ENCODE results near the gene MYBPC2.
A peak's percentile ranks its signal among the peaks of the same experiment; 100 is the strongest.

Gene MYBPC2

GRCh38 chr19:50475736-50476223, 43.1 kb downstream of the MYBPC2 start:
- no peak for DNase-seq
- in situ Hi-C loops (cut with MboI; ENCODE audit: low pct_unique_long_range_greater_than_20kb, low sequenced_read_pairs): no loop called here

- in situ Hi-C loops (cut with MboI; ENCODE audit: low pct_unique_long_range_greater_than_20kb, low sequenced_read_pairs): no loop called here
- peak; percentile 45 for DNase-seq
Observed at GRCh38 chr19:50476224-50476906, 43.7 kb downstream of the MYBPC2 start, which contains the start of the genes EMC10 and GARIN5A. EMC10 (plus strand) TSS chr19:50476507; CDS start chr19:50476545, 38 bp downstream. GARIN5A (minus strand) TSS chr19:50476848; CDS start chr19:50476388, 460 bp downstream.

GRCh38 chr19:50476907-50477238, 44.2 kb downstream of the MYBPC2 start:
- DNase-seq: no peak
- in situ Hi-C loops (cut with MboI; ENCODE audit: low pct_unique_long_range_greater_than_20kb, low sequenced_read_pairs): no loop called here

- DNase-seq: no peak
- in situ Hi-C loops (cut with MboI; ENCODE audit: low pct_unique_long_range_greater_than_20kb, low sequenced_read_pairs): no loop called here
Observed at GRCh38 chr19:50477751-50478515, 45.2 kb downstream of the MYBPC2 start.

GRCh38 chr19:50478901-50479715, 46.4 kb downstream of the MYBPC2 start:
- in situ Hi-C loops (cut with MboI; ENCODE audit: low pct_unique_long_range_greater_than_20kb, low sequenced_read_pairs): no loop called here
- DNase-seq: peak; percentile 79

- no peak for DNase-seq
- in situ Hi-C loops (cut with MboI; ENCODE audit: low pct_unique_long_range_greater_than_20kb, low sequenced_read_pairs): no loop called here
Observed at GRCh38 chr19:50479761-50480251, 47.1 kb downstream of the MYBPC2 start.

GRCh38 chr19:50480281-50481111, 47.8 kb downstream of the MYBPC2 start:
- in situ Hi-C loops (cut with MboI; ENCODE audit: low pct_unique_long_range_greater_than_20kb, low sequenced_read_pairs): no loop called here
- no peak for DNase-seq

GRCh38 chr19:50481351-50482149, 48.9 kb downstream of the MYBPC2 start:
- in situ Hi-C loops (cut with MboI; ENCODE audit: low pct_unique_long_range_greater_than_20kb, low sequenced_read_pairs): no loop called here
- DNase-seq: no peak

GRCh38 chr19:50482271-50482855, 49.7 kb downstream of the MYBPC2 start:
- in situ Hi-C loops (cut with MboI; ENCODE audit: low pct_unique_long_range_greater_than_20kb, low sequenced_read_pairs): no loop called here

GRCh38 chr19:50482916-50483315, 50.2 kb downstream of the MYBPC2 start:
- DNase-seq: no peak
- in situ Hi-C loops (cut with MboI; ENCODE audit: low pct_unique_long_range_greater_than_20kb, low sequenced_read_pairs): no loop called here

More at GRCh38 chr19:50482271-50482855, 49.7 kb downstream of the MYBPC2 start:
- no peak for DNase-seq

GRCh38 chr19:50485284-50485955, 52.7 kb downstream of the MYBPC2 start:
- in situ Hi-C loops (cut with MboI; ENCODE audit: low pct_unique_long_range_greater_than_20kb, low sequenced_read_pairs): no loop called here
- DNase-seq: no peak

- peak; percentile 72 for DNase-seq
Observed at GRCh38 chr19:50486823-50487515, 54.3 kb downstream of the MYBPC2 start.

GRCh38 chr19:50488389-50489194, 55.9 kb downstream of the MYBPC2 start:
- in situ Hi-C loops (cut with MboI; ENCODE audit: low pct_unique_long_range_greater_than_20kb, low sequenced_read_pairs): no loop called here
- no peak for DNase-seq

More at GRCh38 chr19:50486823-50487515, 54.3 kb downstream of the MYBPC2 start:
- in situ Hi-C loops (cut with MboI; ENCODE audit: low pct_unique_long_range_greater_than_20kb, low sequenced_read_pairs): no loop called here

- in situ Hi-C loops (cut with MboI; ENCODE audit: low pct_unique_long_range_greater_than_20kb, low sequenced_read_pairs): no loop called here
- peak; percentile 26 for DNase-seq
Observed at GRCh38 chr19:50489461-50490011, 56.8 kb downstream of the MYBPC2 start.

- no peak for DNase-seq
- in situ Hi-C loops (cut with MboI; ENCODE audit: low pct_unique_long_range_greater_than_20kb, low sequenced_read_pairs): no loop called here
Observed at GRCh38 chr19:50490411-50490811, 57.7 kb downstream of the MYBPC2 start.
